Measurements from ENCODE around the gene NUFIP1.

Gene NUFIP1

GRCh38 chr13:44908266-44908665, 81.0 kb downstream of the NUFIP1 start:
- TF ChIP-seq ZBTB7A (IDR thresholded peaks at IDR 0.05; ENCODE audit: low read depth) = no peak
- TF ChIP-seq USF1 (IDR thresholded peaks at IDR 0.05) = no peak
- TF ChIP-seq MAX (IDR thresholded peaks at IDR 0.05) = no peak

GRCh38 chr13:44906713-44907112, 82.6 kb downstream of the NUFIP1 start:
- TF ChIP-seq CEBPB (IDR thresholded peaks at IDR 0.05) (no peak), EP300 (IDR thresholded peaks at IDR 0.05; ENCODE audit: borderline replicate concordance) (no peak), MAX (IDR thresholded peaks at IDR 0.05) (peak; percentile 37; the same call in 1 of the 2 replicates), EGR1 (IDR thresholded peaks at IDR 0.05) (no peak), NFIC (IDR thresholded peaks at IDR 0.05) (0 out of 2 replicates have a peak, but pooled peaks have one; percentile 35), TEAD4 (IDR thresholded peaks at IDR 0.05) (0 out of 2 replicates have a peak, but pooled peaks have one; percentile 20)

- no peak for TF ChIP-seq TEAD4 (IDR thresholded peaks at IDR 0.05)
- no peak for TF ChIP-seq EGR1 (IDR thresholded peaks at IDR 0.05)
Measured at GRCh38 chr13:44906230-44906629, 83.0 kb downstream of the NUFIP1 start.

- TF ChIP-seq TCF12 (IDR thresholded peaks at IDR 0.05; ENCODE audit: low read depth) (no peak), CEBPB (IDR thresholded peaks at IDR 0.05) (no peak), YY1 (IDR thresholded peaks at IDR 0.05; ENCODE audit: low read depth) (no peak), NFIC (IDR thresholded peaks at IDR 0.05) (no peak), MAX (IDR thresholded peaks at IDR 0.05) (no peak)
Measured at GRCh38 chr13:44905556-44905955, 83.7 kb downstream of the NUFIP1 start.

GRCh38 chr13:44904967-44905366, 84.3 kb downstream of the NUFIP1 start:
- TF ChIP-seq TCF12 (IDR thresholded peaks at IDR 0.05; ENCODE audit: low read depth) (no peak), TEAD4 (IDR thresholded peaks at IDR 0.05) (no peak), CEBPB (IDR thresholded peaks at IDR 0.05) (no peak), USF1 (IDR thresholded peaks at IDR 0.05) (no peak), CREB1 (IDR thresholded peaks at IDR 0.05; ENCODE audit: low read depth) (no peak), TAF1 (IDR thresholded peaks at IDR 0.05; ENCODE audit: low read depth) (no peak), FOXM1 (IDR thresholded peaks at IDR 0.05; ENCODE audit: borderline replicate concordance, low read depth) (no peak), EP300 (IDR thresholded peaks at IDR 0.05; ENCODE audit: borderline replicate concordance) (no peak), EGR1 (IDR thresholded peaks at IDR 0.05) (no peak), YY1 (IDR thresholded peaks at IDR 0.05; ENCODE audit: low read depth) (no peak)

- TF ChIP-seq USF1 (IDR thresholded peaks at IDR 0.05) = no peak
- no peak for TF ChIP-seq TCF12 (IDR thresholded peaks at IDR 0.05; ENCODE audit: low read depth)
- no peak for TF ChIP-seq EGR1 (IDR thresholded peaks at IDR 0.05)
- no peak for TF ChIP-seq REST (IDR thresholded peaks at IDR 0.05; ENCODE audit: low read depth)
- no peak for TF ChIP-seq RAD21 (IDR thresholded peaks at IDR 0.05; ENCODE audit: low read depth)
- TF ChIP-seq MAX (IDR thresholded peaks at IDR 0.05) = no peak
Measured at GRCh38 chr13:44903574-44903985, 85.7 kb downstream of the NUFIP1 start.

- no peak for TF ChIP-seq EGR1 (IDR thresholded peaks at IDR 0.05)
- TF ChIP-seq MAX (IDR thresholded peaks at IDR 0.05) = no peak
- TF ChIP-seq YY1 (IDR thresholded peaks at IDR 0.05; ENCODE audit: low read depth) = no peak
- no peak for TF ChIP-seq CEBPB (IDR thresholded peaks at IDR 0.05)
- TF ChIP-seq TCF12 (IDR thresholded peaks at IDR 0.05; ENCODE audit: low read depth) = no peak
- TF ChIP-seq REST (IDR thresholded peaks at IDR 0.05; ENCODE audit: low read depth) = no peak
- TF ChIP-seq EP300 (IDR thresholded peaks at IDR 0.05; ENCODE audit: borderline replicate concordance) = no peak
- TF ChIP-seq TEAD4 (IDR thresholded peaks at IDR 0.05) = no peak
Measured at GRCh38 chr13:44902738-44903137, 86.5 kb downstream of the NUFIP1 start.
